Stimulated activated naive CD8-positive, alpha-beta T cell treated with anti-CD3 and anti-CD28 coated beads, Interleukin-15, amount 100 ng/mL, for 72 hours (primary cell): ENCODE measurements around the gene RUBCN.
"Not testable (repeated sequence)": the region's sequence is repeated elsewhere in the genome, so short reads cannot be mapped to it uniquely, and the experiment has no call there.

Source experiments
- ATAC-seq: fragments of 150-1000 bp; cut with Tn5 transposase; 2 replicates; pipeline ENCODE4 v1.10.0; 2021; ENCODE audit warnings: mild to moderate bottlenecking, moderate library complexity
- DNase-seq, 2 donors: peaks; one replicate each; pipeline ENCODE4 v3.0.0; 2021 to 2022
- H3K27ac Mint-ChIP-seq, 2 donors: one replicate each; pipeline ENCODE4 v1.8.0; 2022; ENCODE audit warnings: mild to moderate bottlenecking in 2 of 2, mixed read lengths in 2 of 2, moderate library complexity in 2 of 2
- H3K27me3 Mint-ChIP-seq: one replicate; pipeline ENCODE4 v1.8.0; 2022; ENCODE audit warnings: mixed read lengths
- H3K4me1 Mint-ChIP-seq: one replicate; pipeline ENCODE4 v1.8.0; 2022; ENCODE audit warnings: mild to moderate bottlenecking, mixed read lengths
- H3K4me3 Mint-ChIP-seq, 2 donors: one replicate each; pipeline ENCODE4 v1.8.0; 2022; ENCODE audit warnings: mild to moderate bottlenecking in 2 of 2, mixed read lengths in 2 of 2, moderate library complexity in 1 of 2
- H3K9me3 Mint-ChIP-seq, 2 donors: one replicate each; pipeline ENCODE4 v1.8.0; 2022; ENCODE audit warnings: mixed read lengths in 2 of 2

Gene RUBCN

DNA sequence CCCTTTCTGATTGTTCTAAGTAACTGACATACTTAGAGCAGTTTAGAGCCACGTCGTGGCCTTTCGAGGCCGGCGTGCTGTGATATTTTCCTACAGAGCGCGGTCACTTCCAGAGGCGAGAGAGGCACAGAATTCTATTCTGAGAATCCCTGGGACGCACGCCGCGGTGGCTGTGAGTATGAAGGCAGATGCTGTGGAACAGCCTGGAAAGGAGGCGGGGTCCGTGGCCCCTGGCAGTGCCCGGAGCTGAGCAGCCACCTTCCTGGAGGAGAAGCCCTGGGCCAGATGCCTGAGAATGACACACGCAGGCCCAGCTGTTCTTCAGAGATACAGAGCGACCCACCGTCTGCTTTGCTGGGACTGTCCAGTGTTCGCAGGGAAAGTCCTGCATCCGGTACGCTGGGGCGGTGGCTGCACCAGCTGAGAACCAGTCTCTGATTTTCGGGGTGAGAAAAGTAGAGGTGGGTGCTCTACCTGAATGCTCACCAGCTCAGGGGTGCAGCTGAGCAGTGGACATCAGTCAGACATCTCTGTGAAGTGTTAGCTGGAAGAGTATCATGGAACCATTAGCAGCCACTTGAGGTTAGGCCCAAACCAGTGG is 75.4 kb downstream of the RUBCN start:
- not testable (repeated sequence) for DNase-seq, ATAC-seq, H3K9me3 Mint-ChIP-seq, H3K27me3 Mint-ChIP-seq, H3K4me3 Mint-ChIP-seq
- H3K27ac Mint-ChIP-seq = peak overlapping the region in 1 of 2 donors; percentile 12
- H3K4me1 Mint-ChIP-seq = peaks cover 26% of the 10 kb centered on the region

DNA sequence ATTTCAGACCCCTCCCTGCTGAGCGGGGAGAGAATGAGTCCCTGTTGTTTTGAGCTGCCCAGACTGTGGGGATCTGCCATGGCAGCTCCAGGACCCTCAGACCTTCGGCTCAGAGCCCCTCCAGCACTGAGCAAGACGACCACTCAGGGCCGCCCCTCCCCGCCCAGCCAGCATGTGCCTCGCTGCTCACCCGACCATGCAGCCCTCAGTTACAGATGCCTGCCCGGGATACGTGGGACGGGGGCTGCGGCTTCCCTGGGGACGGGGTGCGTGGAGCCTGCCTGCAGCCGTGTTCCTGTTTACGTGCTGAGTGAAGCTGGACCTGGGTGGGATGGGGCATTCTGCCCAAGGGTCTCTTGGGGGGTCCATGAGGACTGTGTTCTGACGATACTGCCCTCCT is 77.0 kb downstream of the RUBCN start:
- ATAC-seq, H3K27me3 Mint-ChIP-seq, H3K27ac Mint-ChIP-seq, DNase-seq, H3K4me3 Mint-ChIP-seq, H3K9me3 Mint-ChIP-seq: not testable (repeated sequence)
- H3K4me1 Mint-ChIP-seq = peaks cover 34% of the 10 kb centered on the region

DNA sequence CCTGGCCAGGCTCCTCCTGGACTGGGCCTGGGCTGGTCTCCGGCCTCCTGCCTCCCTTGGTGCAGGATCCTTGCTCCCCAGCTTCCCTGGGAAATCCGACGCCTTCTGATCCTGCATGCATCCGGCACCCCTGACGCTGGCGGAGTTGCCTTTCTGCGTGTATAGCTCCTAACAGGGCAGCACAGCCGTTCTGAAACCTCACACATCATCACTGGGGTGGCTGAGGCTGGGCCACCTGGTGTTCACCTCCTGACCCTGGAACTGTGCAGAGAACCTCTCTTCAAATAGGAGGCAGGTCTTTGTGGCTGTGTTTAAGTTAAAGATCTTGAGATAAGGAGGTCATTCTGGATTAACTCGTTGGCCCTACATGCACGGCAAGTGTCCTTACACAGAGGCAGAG is 77.6 kb downstream of the RUBCN start:
- DNase-seq, ATAC-seq, H3K27me3 Mint-ChIP-seq, H3K4me3 Mint-ChIP-seq, H3K9me3 Mint-ChIP-seq, H3K27ac Mint-ChIP-seq: not testable (repeated sequence)
- peaks cover 34% of the 10 kb centered on the region for H3K4me1 Mint-ChIP-seq

DNA sequence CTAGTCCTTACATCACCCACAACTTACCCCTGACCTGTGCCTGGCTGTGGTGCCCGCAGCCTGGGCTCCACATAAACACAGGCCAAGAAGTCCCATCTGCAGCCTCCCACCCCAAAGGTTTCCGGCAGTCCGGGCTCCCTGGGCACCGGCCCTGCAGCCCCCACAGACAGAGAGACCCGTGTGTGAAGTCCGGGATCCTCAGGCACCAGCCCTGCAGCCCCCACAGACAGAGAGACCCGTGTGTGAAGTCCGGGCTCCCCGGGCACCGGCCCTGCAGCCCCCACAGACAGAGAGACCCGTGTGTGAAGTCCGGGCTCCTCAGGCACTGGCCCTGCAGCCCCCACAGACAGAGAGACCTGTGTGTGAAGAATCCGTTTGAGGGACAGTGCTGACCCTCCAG is 78.0 kb downstream of the RUBCN start:
- DNase-seq, H3K9me3 Mint-ChIP-seq, H3K27me3 Mint-ChIP-seq, ATAC-seq, H3K4me3 Mint-ChIP-seq: not testable (repeated sequence)
- Mint-ChIP-seq H3K4me1 (peaks cover 34% of the 10 kb centered on the region), H3K27ac (peak overlapping the region in 1 of 2 donors; percentile 82)

DNA sequence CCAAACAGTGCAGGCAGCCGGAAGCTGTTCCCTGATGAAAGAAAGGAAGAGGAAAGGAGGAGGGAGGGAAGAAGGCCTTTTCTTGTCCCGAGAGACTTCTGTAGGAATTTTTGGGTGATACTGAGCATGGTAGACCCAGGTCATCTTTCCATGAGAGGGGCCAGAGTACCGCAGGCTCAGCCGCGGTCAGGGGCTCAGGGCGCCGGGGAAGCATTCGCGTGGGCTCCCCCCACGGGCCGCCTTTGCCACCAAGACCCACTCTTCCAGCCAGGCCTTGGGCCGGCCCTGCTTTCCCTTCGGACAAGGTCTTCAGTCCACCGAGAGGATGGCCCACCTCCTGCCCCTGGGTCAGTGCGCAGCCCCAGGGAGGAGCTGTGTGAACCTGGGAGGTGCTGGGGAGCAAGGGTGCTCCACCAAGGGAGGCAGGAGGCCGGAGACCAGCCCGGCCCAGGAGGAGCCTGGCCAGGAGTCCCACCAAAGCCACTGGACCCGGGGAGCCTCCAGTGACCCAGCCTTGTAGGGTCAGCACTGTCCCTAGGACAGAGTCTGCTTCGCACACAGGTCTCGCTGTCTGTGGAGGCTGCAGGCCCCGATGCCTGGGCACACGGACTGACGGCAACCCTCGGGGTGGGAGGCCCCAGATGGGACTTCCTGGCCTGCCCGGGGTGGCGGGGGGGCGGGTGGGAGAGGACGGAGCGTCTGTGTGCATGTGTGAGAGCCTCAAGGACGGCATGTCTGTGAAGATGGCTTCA is 79.0 kb downstream of the RUBCN start:
- not testable (repeated sequence) for H3K27me3 Mint-ChIP-seq, DNase-seq, ATAC-seq, H3K4me3 Mint-ChIP-seq, H3K9me3 Mint-ChIP-seq
- Mint-ChIP-seq H3K4me1 (peaks cover 34% of the 10 kb centered on the region), H3K27ac (peak overlapping the region in 1 of 2 donors; percentile 94)

DNA sequence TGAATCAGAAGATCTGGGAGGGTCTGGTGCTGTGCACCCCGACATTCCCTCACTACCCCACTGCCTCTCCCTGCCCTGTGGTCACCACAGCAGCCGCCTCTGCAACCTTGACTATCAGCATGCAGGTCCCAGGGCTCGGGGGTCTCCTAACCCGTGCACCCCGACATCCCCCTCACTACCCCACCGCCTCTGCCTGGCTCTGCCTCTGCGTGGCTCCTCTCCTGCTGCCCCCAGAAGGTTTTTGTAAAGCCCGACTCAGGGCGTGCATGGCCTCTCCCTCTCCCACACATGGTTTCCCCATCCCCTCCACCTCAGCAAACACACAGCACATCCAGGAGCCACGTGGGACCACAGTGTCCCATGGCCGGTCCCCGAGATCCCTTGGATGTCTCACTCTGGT is 79.7 kb downstream of the RUBCN start:
- not testable (repeated sequence) for ATAC-seq, H3K27me3 Mint-ChIP-seq, DNase-seq, H3K9me3 Mint-ChIP-seq
- peaks cover 32% of the 10 kb centered on the region for H3K4me1 Mint-ChIP-seq
- peak overlapping the region; percentile 30 to 94 for H3K27ac Mint-ChIP-seq
- H3K4me3 Mint-ChIP-seq = peak overlapping the region; percentile 3 to 45

DNA sequence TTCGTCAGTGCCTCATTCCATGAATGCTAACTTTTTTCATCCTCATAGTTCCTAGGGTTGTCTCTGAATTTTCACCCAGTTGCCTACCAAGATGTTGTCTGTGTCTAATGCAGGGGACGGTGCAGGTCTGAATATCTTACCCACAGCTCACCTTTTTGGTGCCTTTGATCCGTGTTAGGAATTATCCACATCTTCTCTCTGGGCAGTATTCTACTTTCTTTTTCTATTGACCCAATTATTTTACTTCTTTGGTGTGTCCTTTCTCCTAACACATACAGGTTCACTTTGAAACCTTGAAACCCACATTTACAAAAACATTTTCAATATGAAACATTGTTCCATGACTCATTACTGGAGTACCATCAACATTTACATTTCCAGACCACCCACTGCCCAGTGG is 80.6 kb downstream of the RUBCN start:
- H3K27me3 Mint-ChIP-seq, DNase-seq, ATAC-seq, H3K9me3 Mint-ChIP-seq: not testable (repeated sequence)
- peak overlapping the region; percentile 88 to 98 for H3K27ac Mint-ChIP-seq
- peaks cover 36% of the 10 kb centered on the region for H3K4me1 Mint-ChIP-seq
- H3K4me3 Mint-ChIP-seq = peak overlapping the region; percentile 81 to 85

DNA sequence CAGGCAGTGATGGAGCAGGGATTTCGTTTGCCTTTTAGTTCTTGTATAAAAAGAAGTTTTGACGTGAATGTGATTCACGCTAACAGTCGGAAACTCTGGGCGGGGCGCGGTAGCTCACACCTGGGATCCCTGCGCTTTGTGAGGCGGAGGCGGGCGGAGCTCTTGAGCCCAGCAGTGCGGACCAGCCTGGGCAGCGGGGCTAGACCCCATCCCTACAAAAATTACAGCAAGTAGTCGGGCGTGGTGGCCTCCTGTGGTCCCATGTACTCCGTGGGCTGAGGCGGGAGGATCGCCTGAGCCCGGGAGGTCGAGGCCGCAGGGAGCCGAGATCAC is 81.7 kb downstream of the RUBCN start:
- not testable (repeated sequence) for DNase-seq, H3K27ac Mint-ChIP-seq, H3K27me3 Mint-ChIP-seq, H3K9me3 Mint-ChIP-seq
- H3K4me3 Mint-ChIP-seq = peak overlapping the region in 1 of 2 donors; percentile 18
- ATAC-seq = peak; percentile 33
- peaks cover 42% of the 10 kb centered on the region for H3K4me1 Mint-ChIP-seq

DNA sequence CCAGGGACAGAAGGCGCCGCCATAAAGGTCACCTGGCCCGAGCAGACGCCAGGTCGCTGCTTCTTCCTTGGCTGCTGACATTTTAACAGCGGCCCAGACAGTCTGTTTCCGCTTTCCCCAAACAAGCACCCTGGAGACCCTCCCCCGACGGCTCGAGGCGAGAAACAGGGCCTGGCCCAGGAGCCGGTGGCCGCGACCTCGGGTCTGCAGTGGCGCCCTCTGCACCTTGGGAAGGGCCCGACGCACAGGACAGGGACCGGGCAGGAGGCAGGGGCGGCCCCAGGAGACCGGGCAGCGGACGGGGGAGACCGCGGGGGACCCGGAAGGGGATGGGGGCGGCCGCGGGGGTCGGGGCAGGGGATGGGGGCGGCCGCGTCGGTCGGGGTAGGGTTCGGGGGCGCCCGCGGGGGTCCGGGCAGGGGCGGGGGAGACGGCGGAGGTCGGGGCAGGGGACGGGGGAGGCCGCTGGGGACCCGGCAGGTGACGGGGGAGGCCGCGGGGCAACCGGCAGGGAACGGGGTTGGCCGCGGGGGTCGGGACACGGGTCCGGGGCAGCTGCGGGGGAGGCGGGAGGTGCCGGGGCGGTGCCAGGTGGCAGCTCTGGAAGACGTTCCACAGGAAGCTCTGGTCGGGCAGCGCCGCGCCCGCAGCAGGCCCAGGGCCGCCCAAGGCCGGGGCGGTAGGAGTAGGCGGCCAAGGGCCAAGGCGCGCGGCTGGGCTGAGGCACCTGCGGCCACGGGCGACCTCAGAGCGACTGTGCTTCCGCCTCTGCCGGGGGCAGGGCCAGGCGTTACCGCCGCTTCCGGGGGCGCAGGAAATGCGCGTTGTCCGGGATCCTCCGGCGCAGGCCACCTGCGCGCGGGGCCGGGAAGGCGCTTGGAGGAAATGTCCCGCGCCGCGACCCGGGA is 82.4 kb downstream of the RUBCN start:
- not testable (repeated sequence) for H3K9me3 Mint-ChIP-seq, H3K27me3 Mint-ChIP-seq
- peak; percentile 56 to 70 for DNase-seq
- Mint-ChIP-seq H3K4me1 (peaks cover 42% of the 10 kb centered on the region), H3K4me3 (peak overlapping the region; percentile 73 to 85), H3K27ac (peak overlapping the region; percentile 65 to 97)
- ATAC-seq = peak; percentile 91

DNA sequence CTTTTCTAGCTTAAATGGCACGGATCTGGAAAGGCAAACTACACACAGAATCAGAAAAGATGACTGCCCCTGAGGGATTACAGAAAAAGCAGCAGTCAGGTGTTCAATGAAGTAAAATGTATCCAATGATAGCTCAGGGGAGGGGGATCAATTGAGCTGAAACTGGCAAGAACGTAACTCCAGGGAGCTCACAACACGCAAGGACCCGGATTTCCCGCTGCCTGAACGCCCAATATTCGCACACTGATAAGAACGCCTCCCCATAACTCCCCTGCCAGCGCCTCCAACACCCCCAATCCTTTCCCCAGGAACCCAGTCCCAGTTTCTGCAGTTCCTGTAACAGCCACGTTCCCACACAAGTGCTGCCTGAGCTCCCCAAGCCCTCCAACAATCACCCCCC is 83.8 kb downstream of the RUBCN start:
- ATAC-seq, H3K9me3 Mint-ChIP-seq, H3K27ac Mint-ChIP-seq, H3K27me3 Mint-ChIP-seq, DNase-seq: not testable (repeated sequence)
- Mint-ChIP-seq H3K4me3 (peak overlapping the region in 1 of 2 donors; percentile 39), H3K4me1 (peaks cover 37% of the 10 kb centered on the region)

DNA sequence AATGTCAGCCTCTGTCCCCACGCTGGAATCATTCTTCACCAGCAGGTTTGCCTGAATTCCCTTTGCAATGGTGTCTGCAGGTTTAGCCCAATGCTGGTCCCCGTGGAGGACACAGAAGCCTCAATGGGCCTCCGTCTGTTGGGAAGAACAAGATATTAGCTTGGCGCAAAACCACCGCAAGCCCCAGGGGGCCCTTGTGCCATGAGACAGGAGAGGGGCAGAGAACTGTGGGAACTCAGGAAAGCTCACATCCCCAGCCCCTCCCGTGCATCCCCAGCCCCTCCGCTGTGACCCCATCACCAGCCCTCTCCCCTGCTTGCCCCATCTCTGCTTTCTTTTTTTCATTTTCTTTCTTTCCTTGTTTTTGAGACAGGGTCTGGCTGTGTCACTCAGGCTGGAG is 89.1 kb downstream of the RUBCN start:
- not testable (repeated sequence) for H3K4me3 Mint-ChIP-seq, DNase-seq, H3K27ac Mint-ChIP-seq, H3K9me3 Mint-ChIP-seq, ATAC-seq, H3K27me3 Mint-ChIP-seq
- peaks cover 18% of the 10 kb centered on the region for H3K4me1 Mint-ChIP-seq

DNA sequence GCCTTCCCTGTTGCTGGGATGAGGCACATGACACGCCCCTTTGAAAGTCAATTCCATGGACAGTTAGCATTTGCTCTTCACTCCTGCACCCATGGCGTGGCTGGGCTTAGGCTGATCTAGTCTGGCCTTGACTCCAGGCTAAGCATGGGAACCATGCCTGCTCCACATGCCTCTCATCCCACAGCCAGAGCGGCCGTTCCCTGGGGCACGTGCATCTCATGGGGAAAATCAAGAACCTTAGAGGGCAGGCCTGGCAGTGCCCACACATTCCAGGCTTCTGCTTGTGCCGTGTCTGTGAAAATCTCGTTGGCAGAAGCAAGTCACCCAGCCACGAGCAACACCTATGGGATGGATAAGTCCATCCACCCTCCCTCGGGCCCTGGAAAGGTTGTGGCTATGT is 89.5 kb downstream of the RUBCN start:
- peaks cover 16% of the 10 kb centered on the region for H3K4me1 Mint-ChIP-seq
- not testable (repeated sequence) for ATAC-seq, H3K4me3 Mint-ChIP-seq, H3K27me3 Mint-ChIP-seq, DNase-seq, H3K27ac Mint-ChIP-seq, H3K9me3 Mint-ChIP-seq

DNA sequence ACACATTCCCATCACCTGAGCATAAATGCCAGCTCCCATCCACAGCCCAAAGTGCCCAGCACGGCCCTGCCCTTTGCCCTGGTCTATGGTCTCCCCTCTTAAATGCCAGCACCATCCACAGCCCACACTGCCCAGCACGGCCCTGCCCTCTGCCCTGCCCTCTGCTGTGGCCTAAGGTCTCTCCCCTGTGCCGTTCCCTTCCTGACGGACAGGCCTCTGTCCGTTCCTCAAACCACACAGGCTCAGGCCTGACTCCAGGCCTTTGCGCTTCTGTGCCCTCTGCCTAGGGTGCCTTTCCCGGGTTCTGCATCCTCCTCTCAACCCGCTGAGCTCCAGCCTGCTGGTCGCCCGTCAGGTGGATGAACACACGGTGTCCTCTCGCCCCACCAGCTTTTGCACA is 90.4 kb downstream of the RUBCN start:
- DNase-seq, H3K4me3 Mint-ChIP-seq, H3K9me3 Mint-ChIP-seq, H3K27me3 Mint-ChIP-seq, ATAC-seq, H3K27ac Mint-ChIP-seq: not testable (repeated sequence)
- H3K4me1 Mint-ChIP-seq = peaks cover 11% of the 10 kb centered on the region

DNA sequence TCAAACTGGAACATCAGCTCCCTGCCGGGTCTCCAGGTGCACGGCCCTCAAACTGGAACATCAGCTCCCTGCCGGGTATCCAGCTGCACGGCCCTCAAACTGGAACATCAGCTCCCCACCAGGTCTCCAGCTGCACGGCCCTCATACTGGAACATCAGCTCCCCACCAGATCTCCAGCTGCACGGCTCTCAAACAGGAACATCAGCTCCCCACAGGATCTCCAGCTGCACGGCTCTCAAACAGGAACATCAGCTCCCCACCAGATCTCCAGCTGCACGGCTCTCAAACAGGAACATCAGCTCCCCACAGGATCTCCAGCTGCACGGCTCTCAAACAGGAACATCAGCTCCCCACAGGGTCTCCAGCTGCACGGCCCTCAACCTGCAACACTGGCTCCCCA is 99.1 kb downstream of the RUBCN start:
- H3K27me3 Mint-ChIP-seq, H3K4me3 Mint-ChIP-seq, ATAC-seq, H3K27ac Mint-ChIP-seq, DNase-seq, H3K9me3 Mint-ChIP-seq: not testable (repeated sequence)
- H3K4me1 Mint-ChIP-seq = peaks cover 22% of the 10 kb centered on the region

DNA sequence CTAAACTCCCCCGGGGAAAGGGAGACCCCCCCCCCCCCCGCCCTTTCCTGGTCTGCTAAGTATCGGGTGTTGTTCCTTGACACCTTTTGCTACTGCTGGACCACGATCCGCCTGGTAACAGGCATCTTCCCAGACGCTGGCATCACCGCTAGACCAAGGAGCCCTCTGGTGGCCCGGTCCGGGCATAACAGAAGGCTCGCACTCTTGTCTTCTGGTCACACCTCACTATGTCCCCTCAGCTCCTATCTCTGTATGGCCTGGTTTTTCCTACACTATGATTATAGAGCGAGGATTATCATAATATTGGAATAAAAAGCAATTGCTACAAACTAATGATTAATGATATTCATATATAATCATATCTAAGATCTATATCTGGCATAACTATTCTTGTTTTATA is 104.7 kb downstream of the RUBCN start:
- H3K4me1 Mint-ChIP-seq = peaks cover 16% of the 10 kb centered on the region
- not testable (repeated sequence) for H3K4me3 Mint-ChIP-seq, H3K27ac Mint-ChIP-seq, H3K9me3 Mint-ChIP-seq, ATAC-seq, DNase-seq, H3K27me3 Mint-ChIP-seq

DNA sequence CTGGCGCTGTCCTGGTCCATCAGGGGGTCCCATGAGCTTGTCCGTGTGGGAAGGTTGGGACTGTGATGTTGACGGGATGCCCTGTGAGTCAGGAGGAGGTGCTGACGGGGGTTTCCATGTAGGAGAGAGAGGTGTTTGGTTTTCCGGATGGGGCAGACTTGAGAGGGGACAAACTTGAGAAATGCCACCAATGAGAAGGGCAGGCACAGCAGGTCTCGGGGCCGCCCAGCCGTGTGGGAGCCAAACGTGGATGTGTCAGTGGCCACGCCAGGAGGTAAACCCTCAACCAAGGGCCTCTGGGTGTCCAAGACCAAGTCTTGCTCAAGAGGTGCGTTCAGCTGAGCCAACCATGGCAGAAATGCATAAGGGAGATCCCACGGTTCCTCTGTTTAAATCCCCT is 105.9 kb downstream of the RUBCN start:
- H3K4me3 Mint-ChIP-seq, ATAC-seq, H3K27ac Mint-ChIP-seq, H3K27me3 Mint-ChIP-seq, DNase-seq, H3K9me3 Mint-ChIP-seq: not testable (repeated sequence)
- peaks cover 11% of the 10 kb centered on the region for H3K4me1 Mint-ChIP-seq
